NT2/D1 (cell line): Measurements from ENCODE around the gene MRTFA.

Experiments used
- DNase-seq: peaks from one replicate; pipeline ENCODE4 v3.0.0-alpha.2; 2011; ENCODE audit warnings: low read depth, low spot score
- H3K27me3 ChIP-seq: 2 replicates; pipeline ENCODE4 v1.6.0; 2011; ENCODE audit warnings: mild to moderate bottlenecking; ENCODE audit not compliant: insufficient read length, insufficient read depth
- H3K36me3 ChIP-seq: 2 replicates; pipeline ENCODE4 v1.6.1; 2011; ENCODE audit warnings: mild to moderate bottlenecking, low read length, mixed read lengths; ENCODE audit not compliant: insufficient read depth, insufficient read length
- H3K4me1 ChIP-seq: 2 replicates; pipeline ENCODE4 v1.5.1; 2011; ENCODE audit not compliant: insufficient read depth, insufficient read length
- H3K4me3 ChIP-seq: 2 replicates; pipeline ENCODE4 v1.5.1; 2011; ENCODE audit warnings: low read depth; ENCODE audit not compliant: insufficient read length
- H3K9ac ChIP-seq: 2 replicates; pipeline ENCODE4 v1.6.0; 2011; ENCODE audit warnings: low read depth; ENCODE audit not compliant: insufficient read length
- H3K9me3 ChIP-seq: 2 replicates; pipeline ENCODE4 v1.5.1; 2011; ENCODE audit warnings: mild to moderate bottlenecking, low read length; ENCODE audit not compliant: insufficient read depth
- SUZ12 ChIP-seq: IDR thresholded peaks from 2 replicates; pipeline ENCODE4 v1.6.1; 2011; ENCODE audit not compliant: insufficient read length, insufficient read depth; ENCODE audit errors: extremely low read depth
- YY1 ChIP-seq: IDR thresholded peaks from 2 replicates; pipeline ENCODE4 v1.6.1; 2011; ENCODE audit not compliant: insufficient read length, insufficient read depth
- ZNF274 ChIP-seq: IDR thresholded peaks from 2 replicates; pipeline ENCODE4 v1.6.1; 2011; ENCODE audit warnings: mild to moderate bottlenecking, low read depth, low read length

The MRTFA gene

DNA sequence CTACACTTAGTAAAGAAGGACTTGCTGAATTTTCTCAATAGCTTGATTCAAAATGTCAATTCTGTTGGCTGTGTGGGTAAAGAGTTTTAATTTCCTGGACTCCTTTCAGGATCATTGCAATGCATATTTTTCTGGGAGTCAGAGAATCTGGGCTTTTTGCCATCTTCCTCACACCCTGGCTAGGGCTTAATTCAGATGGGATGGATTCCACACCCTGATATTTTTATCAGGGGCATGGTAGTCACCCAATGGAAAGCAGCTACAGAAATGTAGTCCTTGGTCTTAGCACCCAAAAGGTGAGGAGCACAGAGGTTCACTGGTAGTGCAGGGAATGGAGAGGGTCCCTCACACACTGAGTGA, 186.9 kb downstream of the MRTFA start:
- H3K4me1 ChIP-seq: no peaks in the 10 kb centered on the region
- no peak overlapping the region for H3K4me3 ChIP-seq
- no peaks in the 10 kb centered on the region for H3K9me3 ChIP-seq
- no peak for DNase-seq
- no peak overlapping the region for H3K9ac ChIP-seq
- H3K27me3 ChIP-seq: no peaks in the 10 kb centered on the region
- peaks cover 3% of the 10 kb centered on the region for H3K36me3 ChIP-seq
- TF ChIP-seq ZNF274 (no peak), YY1 (no peak)

DNA sequence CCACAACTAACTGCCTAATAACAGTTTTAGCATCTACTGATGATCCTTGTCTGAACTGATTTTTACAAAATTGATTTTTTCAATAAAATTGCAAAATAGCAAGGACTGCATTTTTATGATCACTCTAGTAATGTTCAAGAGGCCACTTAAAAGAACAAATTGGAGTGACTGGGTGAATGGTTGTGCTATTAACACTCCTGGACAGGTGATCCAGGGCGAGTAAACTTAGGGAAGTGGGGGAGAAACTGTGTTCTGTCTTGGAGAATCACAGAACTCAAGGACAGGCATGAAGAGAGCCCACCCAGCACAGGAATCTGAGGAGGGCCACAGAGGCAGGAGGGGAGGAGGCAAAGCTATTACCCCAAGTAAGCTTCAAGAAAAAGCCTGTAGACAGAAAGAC, 190.3 kb downstream of the MRTFA start:
- no peaks in the 10 kb centered on the region for H3K4me1 ChIP-seq
- no peak overlapping the region for H3K9ac ChIP-seq
- no peaks in the 10 kb centered on the region for H3K9me3 ChIP-seq
- no peak for DNase-seq
- no peak overlapping the region for H3K4me3 ChIP-seq
- no peaks in the 10 kb centered on the region for H3K36me3 ChIP-seq
- H3K27me3 ChIP-seq: no peaks in the 10 kb centered on the region
- no peak for TF ChIP-seq ZNF274
- no peak for TF ChIP-seq YY1
- TF ChIP-seq SUZ12: no peak

DNA sequence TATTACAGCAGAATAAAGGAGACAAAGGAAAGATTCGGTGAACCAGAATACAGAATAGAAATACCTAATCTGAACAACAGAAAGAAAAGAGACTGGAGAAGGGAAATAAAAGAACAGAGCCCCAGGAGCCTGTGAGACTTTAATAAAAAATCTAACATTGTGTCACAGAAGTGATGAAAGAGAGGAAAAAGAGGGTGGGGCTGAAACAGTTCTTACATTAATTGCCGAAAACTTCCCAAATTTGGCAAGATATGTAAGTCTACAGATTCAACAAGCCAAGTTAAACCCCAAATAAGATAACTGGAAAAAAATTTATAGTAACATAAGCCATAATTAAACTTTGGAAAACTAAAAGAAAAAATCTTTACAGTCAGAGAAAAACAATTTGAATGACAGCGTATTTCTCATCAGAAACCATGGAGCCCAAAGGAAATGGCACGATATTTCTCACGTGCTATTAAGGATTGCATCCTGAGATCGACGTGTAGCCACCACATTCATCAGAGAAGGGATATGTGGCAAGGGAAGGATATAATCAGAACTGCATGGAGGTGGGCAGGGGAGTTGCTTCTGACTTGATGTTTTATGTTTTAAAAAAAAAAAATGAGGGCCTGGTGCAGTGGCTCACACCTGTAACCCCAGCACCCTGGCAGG, 192.2 kb downstream of the MRTFA start:
- no peak for DNase-seq
- H3K4me1 ChIP-seq: no peaks in the 10 kb centered on the region

GRCh38 chr22:40443732-40444131, 192.8 kb downstream of the MRTFA start:
- Histone ChIP-seq H3K9me3 (no peaks in the 10 kb centered on the region), H3K4me1 (no peaks in the 10 kb centered on the region), H3K4me3 (no peak overlapping the region), H3K9ac (no peak overlapping the region), H3K36me3 (no peaks in the 10 kb centered on the region), H3K27me3 (no peaks in the 10 kb centered on the region)
- TF ChIP-seq SUZ12 (no peak), ZNF274 (no peak), YY1 (no peak)
- DNase-seq: no peak

More for the DNA sequence above, 192.2 kb downstream of the MRTFA start:
- Histone ChIP-seq H3K9me3 (no peaks in the 10 kb centered on the region), H3K4me3 (no peak overlapping the region), H3K27me3 (no peaks in the 10 kb centered on the region), H3K9ac (no peak overlapping the region), H3K36me3 (no peaks in the 10 kb centered on the region)
- TF ChIP-seq ZNF274 (no peak), SUZ12 (no peak), YY1 (no peak)

DNA sequence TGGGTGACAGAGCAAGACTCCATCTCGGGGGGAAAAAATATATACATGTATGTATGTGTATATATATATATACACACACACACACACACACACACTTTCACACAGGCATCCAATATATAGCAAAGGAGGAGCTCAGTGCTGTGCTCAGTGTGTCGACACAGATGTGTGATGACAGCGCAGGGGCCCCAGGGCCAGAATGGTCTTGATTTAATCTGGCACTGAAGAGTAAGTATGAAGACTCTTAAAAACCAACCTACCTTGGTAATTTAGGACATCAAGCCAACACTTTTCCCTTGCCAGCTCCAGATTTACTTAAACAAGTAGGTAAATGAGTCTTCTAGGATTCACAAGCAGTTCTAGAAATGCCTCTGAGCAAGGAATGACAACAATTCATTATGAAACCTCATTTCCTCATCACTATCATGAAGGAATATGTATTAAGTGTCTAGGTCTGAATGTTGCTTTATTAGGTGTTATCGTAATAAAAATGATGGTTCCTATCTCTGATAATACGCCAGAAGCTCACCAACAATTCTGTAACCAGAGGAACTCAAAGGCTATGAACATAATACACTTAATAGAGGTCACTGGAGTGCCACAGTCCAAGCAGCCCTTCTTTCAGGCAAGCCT, 194.6 kb downstream of the MRTFA start:
- Histone ChIP-seq H3K4me3 (no peak overlapping the region), H3K36me3 (no peaks in the 10 kb centered on the region), H3K9ac (no peak overlapping the region), H3K9me3 (no peaks in the 10 kb centered on the region), H3K4me1 (no peaks in the 10 kb centered on the region), H3K27me3 (no peaks in the 10 kb centered on the region)
- TF ChIP-seq SUZ12 (no peak), YY1 (no peak), ZNF274 (no peak)
- no peak for DNase-seq

DNA sequence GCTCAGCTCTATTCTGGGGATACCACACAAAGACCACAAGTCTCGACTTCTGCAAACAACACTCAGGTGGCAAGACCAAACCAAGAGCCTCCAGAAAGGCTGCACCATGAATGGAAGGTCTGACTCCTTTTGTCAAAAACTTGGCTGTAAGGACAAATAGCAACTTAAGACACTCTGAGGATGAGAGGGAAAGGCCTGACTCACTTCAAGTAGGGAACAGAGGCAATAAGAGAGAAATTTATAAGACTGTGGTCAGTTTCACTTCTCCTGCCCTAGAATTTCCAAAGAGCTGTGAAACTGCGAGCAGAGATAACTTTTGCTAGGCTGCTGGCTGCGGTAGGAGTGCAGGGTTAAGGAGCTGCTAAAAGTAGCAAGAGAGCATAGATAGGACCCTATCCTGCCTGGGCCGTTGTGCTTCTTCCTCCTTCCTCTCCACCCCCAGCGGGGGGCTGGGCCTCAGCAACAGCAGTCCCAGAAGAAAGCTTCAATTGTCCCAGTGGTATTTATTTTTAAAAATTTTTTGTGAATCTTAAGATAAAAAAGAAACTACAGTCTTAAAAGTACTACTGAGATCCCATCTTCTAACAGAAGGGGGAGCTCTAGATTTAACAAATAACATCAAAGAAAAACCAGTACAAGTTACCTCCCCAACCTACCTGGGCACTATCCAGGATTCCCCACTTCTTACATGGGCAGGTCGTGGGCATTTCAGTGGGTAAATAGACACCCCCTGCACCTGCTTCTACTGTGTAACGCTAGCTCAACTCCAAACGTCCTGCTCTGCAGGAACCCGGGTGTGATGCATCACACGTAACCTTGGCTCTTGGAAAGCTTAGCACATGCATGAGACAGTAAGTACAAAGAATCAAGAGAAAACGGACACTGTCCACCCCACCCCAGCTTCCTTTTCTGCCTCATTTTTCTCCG, 199.8 kb downstream of the MRTFA start:
- H3K4me3 ChIP-seq: no peak overlapping the region
- peaks cover 20% of the 10 kb centered on the region for H3K36me3 ChIP-seq
- no peaks in the 10 kb centered on the region for H3K4me1 ChIP-seq
- TF ChIP-seq SUZ12 (no peak), YY1 (no peak), ZNF274 (no peak)
- H3K9me3 ChIP-seq: no peaks in the 10 kb centered on the region
- no peaks in the 10 kb centered on the region for H3K27me3 ChIP-seq
- H3K9ac ChIP-seq: peak overlapping the region; percentile 42
- peak; percentile 36 for DNase-seq

DNA sequence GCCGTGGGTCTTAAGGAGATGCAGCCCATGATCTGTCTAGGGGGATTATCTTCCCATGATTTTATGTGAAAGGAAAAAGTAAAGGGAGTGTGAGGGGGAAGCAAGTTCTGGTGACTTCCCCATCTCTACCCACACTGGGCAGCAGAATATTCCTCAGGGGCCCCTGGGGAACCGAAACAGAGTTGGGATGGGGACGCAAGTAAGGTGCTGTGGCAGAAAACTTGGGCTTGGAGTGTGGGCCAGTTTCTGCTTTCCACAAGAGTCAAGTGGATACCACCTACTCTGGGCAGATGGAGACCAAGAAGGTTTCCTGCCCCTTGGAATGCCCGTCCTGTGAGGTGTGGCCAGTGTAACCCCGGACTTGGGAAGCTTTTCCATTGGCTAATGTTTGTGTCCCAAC, 201.8 kb downstream of the MRTFA start:
- H3K4me1 ChIP-seq: no peaks in the 10 kb centered on the region
- H3K9me3 ChIP-seq: no peaks in the 10 kb centered on the region
- no peak overlapping the region for H3K9ac ChIP-seq
- no peaks in the 10 kb centered on the region for H3K27me3 ChIP-seq
- no peak for TF ChIP-seq SUZ12
- TF ChIP-seq ZNF274: no peak
- no peak for TF ChIP-seq YY1
- DNase-seq: no peak
- H3K4me3 ChIP-seq: no peak overlapping the region
- H3K36me3 ChIP-seq: peaks cover 29% of the 10 kb centered on the region
